Left ventricle myocardium superior (tissue), 1 donor: ENCODE measurements around the gene EVL. TPM values are rescaled to one million over a fixed set of nuclear protein-coding genes. Genes with fewer than 3 reads are reported as not detected.

Experiments
- ATAC-seq: fragments of 200-7000 bp; cut with Tn5 transposase; one replicate; pipeline ENCODE4 v1.9.1; 2020; ENCODE audit warnings: mild to moderate bottlenecking, moderate library complexity
- DNase-seq: peaks from one replicate; pipeline ENCODE4 v3.0.0-alpha.2; 2020
- intact Hi-C: fragments of 100-400 bp; cut with micrococcal nuclease; formaldehyde crosslinking; loops from one replicate; pipeline ENCODE4 v1.11.0; 2022
- total RNA-seq: library from RNA; stranded (reverse); fragmentation: NEBNext Ultra II Directional; extraction: Animal tissue kit (Norgen Biotek cat#: 25700); gene quantifications from one replicate; pipeline ENCODE4 v1.2.1, GENCODE V29; 2021
- donor health status: DM: no; HTN: yes; CAD: no; lungs with severe emphysema.

Gene EVL
- total RNA-seq, 1 donor from 2014 or later: 54.4 TPM

- DNase-seq: no peak
- no peak for ATAC-seq
- intact Hi-C loops: no loop called here
Observed at GRCh38 chr14:100077441-100077840, 12.2 kb downstream of the EVL start.

- ATAC-seq (no peak), DNase-seq (no peak)
- intact Hi-C loops: no loop called here
Observed at GRCh38 chr14:100078216-100078803, 13.1 kb downstream of the EVL start.

- intact Hi-C loops: no loop called here
- ATAC-seq (peak; percentile 35), DNase-seq (no peak)
Observed at GRCh38 chr14:100078997-100079725, 13.9 kb downstream of the EVL start.

DNA sequence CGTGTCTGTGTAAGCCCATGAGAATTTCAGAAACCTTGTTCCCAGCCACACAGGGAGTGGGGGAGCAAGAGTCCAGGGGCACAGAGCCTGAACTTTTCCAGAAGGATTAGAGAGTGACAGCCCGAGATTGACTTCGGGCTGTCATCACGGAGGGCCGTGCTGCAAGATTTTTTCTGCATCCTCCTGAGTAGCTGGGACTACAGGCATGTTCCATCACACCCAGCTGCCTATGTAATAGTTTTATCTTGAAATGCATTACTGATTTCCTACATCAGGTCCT lies 14.4 kb downstream of the EVL start:
- DNase-seq: no peak
- intact Hi-C loops: no loop called here
- no peak for ATAC-seq

- ATAC-seq: no peak
- intact Hi-C loops: no loop called here
- DNase-seq: no peak
Observed at GRCh38 chr14:100080206-100080605, 15.0 kb downstream of the EVL start.

DNA sequence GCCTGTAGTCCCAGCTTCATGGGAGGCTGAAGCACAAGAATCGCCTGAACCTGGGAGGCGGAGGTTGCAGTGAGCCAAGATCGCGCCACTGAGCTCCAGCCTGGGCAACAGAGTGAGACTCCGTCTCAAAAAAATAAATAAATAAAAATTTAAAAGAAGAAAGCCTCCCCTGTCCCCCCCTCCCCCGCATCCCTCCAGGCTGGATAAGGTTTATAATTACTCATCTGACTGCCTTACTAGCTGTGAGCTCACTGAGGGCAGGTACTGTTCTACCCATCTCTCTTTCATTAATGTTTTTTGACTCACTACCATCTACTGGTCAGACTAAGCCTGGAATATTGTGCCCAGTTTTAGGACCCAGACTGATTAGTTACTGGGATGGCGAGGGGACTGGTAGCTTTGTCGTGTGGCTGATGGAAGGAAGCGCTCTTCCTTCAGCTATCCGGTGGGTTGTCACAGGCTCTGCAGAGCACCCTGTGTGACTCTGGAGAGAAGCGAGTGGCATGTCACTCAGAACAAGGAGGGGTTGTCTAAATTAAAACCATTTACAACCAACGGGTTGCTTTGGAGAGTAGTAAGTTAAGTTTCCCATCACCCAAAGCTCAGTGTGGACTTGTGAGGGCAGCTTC lies 16.9 kb downstream of the EVL start:
- DNase-seq (no peak), ATAC-seq (no peak)
- intact Hi-C loops: no loop called here

DNA sequence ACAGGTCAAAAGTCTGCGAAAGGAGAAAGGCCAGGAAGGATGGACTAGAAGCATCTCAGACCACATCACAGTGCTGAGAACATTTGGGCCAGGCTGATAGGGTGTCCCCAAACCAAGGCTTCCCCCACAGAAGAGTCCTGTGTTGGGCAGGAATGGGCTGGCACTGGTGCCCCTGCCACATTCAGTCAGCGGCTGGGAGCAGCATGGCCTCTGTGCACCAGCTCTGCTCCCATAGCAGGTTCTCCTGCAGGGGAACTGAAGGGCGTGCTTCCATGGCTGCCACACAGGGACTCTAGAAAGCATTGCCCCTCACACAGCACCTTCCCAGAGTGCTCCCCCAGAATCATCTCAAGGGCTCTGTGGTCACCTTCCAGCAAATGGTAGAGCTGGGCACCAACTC lies 17.5 kb downstream of the EVL start:
- DNase-seq: no peak
- intact Hi-C loops: no loop called here
- ATAC-seq: no peak

GRCh38 chr14:100083706-100084105 lies 18.5 kb downstream of the EVL start:
- no peak for ATAC-seq
- intact Hi-C loops: no loop called here
- DNase-seq: no peak

GRCh38 chr14:100084591-100084990 lies 19.4 kb downstream of the EVL start:
- intact Hi-C loops: no loop called here
- ATAC-seq (no peak), DNase-seq (no peak)

DNA sequence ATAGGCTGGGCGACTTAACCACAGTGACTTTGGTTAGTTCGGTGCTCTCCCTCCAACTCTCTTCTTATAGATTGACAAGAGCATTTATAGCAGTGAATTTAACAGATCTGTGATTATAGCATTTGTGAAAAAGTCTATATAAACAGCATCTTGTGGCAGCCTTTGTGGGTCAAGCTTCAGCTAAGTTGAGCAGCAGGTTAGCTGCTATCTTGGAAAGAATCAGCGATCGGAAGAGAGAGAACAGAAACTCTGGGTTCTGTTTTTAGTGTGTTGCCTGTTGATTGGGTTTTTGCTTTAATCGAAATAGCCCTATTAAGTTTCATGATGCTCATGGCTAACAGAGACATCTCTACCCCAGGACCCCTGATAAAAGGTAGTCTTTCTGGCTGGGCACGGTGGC lies 20.2 kb downstream of the EVL start:
- ATAC-seq (no peak), DNase-seq (no peak)
- intact Hi-C loops: no loop called here

- intact Hi-C loops: no loop called here
- DNase-seq: no peak
- ATAC-seq: no peak
Observed at GRCh38 chr14:100086361-100086760, 21.1 kb downstream of the EVL start.

DNA sequence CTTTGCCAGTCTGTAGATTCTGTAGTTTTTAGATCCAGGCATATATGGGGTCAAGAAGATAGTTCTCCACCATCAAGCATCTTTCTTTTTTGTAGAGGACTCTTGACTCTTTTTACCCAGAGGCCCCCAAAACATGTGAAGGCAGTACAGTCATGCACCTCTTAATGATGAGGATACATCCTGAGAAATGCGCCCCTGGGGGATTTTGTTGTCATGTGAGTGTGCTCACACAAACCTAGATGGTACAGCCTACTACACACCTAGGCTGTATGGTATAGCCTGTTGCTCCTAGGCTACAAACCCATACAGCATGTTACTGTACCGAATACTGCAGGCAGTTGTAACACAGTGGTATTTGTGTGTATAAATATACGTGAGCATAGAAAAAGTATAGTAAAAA lies 23.0 kb downstream of the EVL start:
- DNase-seq (no peak), ATAC-seq (no peak)
- intact Hi-C loops: no loop called here

GRCh38 chr14:100091386-100091785 lies 26.2 kb downstream of the EVL start:
- intact Hi-C loops: no loop called here
- no peak for DNase-seq
- ATAC-seq: no peak

DNA sequence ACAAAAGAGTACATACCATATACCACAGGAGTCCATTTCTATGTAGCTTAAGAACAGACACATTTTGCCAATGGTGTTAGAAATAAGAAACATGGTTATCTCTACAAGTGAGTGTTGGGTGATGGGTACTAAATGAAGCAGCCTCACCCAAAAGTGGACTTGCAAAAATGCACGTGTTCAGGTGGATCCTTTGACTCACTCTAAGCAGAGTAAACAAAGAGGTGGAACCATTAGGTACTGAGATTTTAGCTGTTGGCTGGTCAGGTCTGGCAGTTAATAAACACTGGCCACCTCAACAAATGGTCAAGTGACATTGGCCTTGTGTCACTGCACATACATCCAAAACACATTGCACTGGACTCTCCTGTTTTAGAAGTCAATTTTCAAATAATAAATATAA lies 27.6 kb downstream of the EVL start:
- DNase-seq: no peak
- no peak for ATAC-seq
- intact Hi-C loops: no loop called here

DNA sequence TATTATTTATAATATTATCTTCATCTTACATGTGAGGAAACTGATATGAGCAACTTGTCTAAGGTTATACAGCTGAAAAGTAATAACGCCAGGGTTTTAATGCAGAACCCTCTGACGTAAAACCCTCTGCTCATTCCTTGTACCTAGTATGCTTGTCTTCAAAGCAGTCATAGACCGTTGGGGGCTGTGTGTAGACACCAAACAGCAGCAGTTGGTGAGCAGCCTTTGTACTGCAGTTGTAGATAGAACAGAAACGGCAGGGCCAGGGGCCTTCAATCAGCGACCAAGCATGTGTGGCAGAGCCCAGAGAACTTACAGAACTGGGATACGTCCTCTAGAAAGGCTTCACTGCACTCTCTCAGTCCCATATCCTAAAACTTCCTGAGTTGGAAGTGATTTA lies 28.1 kb downstream of the EVL start:
- ATAC-seq (no peak), DNase-seq (no peak)
- intact Hi-C loops: no loop called here

- DNase-seq: no peak
- no peak for ATAC-seq
- intact Hi-C loops: no loop called here
Observed at GRCh38 chr14:100096656-100097055, 31.4 kb downstream of the EVL start.

DNA sequence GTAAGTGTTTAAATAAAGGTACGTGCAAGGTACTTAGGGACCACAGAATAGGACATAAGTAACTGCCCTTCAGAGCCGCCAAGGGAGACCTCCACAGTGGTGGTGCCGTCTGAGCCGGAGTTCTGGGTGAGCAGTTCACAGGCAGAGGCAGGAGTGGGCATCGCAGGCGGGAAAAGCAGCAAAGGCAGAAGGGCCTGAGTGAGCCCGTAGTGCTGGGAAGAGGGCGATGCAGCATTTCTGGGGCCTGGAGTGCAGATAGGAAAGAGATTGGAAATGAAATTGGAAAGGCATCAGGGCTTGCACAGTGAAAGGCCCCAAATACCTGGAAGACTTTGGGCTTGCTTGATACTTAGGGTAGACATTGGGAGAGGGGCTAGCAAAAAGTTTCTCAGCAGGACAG lies 32.9 kb downstream of the EVL start:
- DNase-seq: no peak
- intact Hi-C loops: no loop called here
- ATAC-seq: no peak

- intact Hi-C loops: no loop called here
- ATAC-seq (no peak), DNase-seq (no peak)
Observed at GRCh38 chr14:100100032-100100703, 34.9 kb downstream of the EVL start.

- ATAC-seq (no peak), DNase-seq (no peak)
- intact Hi-C loops: no loop called here
Observed at GRCh38 chr14:100102156-100102785, 37.0 kb downstream of the EVL start.
